Chondrocyte (in vitro differentiated cells): ENCODE results near the gene PHOSPHO2. TPM values are rescaled to one million over a fixed set of nuclear protein-coding genes. Genes with fewer than 3 reads are reported as not detected.

Experiments used
- DNase-seq: peaks from one replicate; pipeline ENCODE4 v3.0.0; 2021; ENCODE audit warnings: mixed read lengths, low spot score
- H3K27ac Mint-ChIP-seq: one replicate; pipeline ENCODE4 v1.8.0; 2021; ENCODE audit warnings: mild to moderate bottlenecking, moderate library complexity, mixed read lengths; ENCODE audit not compliant: unreplicated experiment
- H3K27me3 Mint-ChIP-seq: 2 replicates; pipeline ENCODE4 v1.8.0; 2021; ENCODE audit warnings: low read depth, mixed read lengths
- H3K36me3 Mint-ChIP-seq: 2 replicates; pipeline ENCODE4 v1.8.0; 2021; ENCODE audit warnings: low read depth, mixed read lengths
- H3K4me1 Mint-ChIP-seq: 2 replicates; pipeline ENCODE4 v1.8.0; 2021; ENCODE audit warnings: low read depth, mild to moderate bottlenecking, mixed read lengths
- H3K4me3 Mint-ChIP-seq: one replicate; pipeline ENCODE4 v1.8.0; 2021; ENCODE audit warnings: mild to moderate bottlenecking, moderate library complexity, mixed read lengths; ENCODE audit not compliant: unreplicated experiment
- H3K9me3 Mint-ChIP-seq: 2 replicates; pipeline ENCODE4 v1.8.0; 2021; ENCODE audit warnings: low read depth, mixed read lengths
- CTCF ChIP-seq: fragments of 200-600 bp; sonication (generic); IDR thresholded peaks from 2 replicates; pipeline ENCODE4 v1.5.0; 2021; ENCODE audit warnings: antibody characterized with exemption, mild to moderate bottlenecking, moderate library complexity
- total RNA-seq: library from RNA; stranded (reverse); gene quantifications from 3 replicates; pipeline ENCODE4 v1.2.1, GENCODE V29; 2021

PHOSPHO2 gene
- total RNA-seq, 1 donor from 2014 or later: 3.3 TPM

DNA sequence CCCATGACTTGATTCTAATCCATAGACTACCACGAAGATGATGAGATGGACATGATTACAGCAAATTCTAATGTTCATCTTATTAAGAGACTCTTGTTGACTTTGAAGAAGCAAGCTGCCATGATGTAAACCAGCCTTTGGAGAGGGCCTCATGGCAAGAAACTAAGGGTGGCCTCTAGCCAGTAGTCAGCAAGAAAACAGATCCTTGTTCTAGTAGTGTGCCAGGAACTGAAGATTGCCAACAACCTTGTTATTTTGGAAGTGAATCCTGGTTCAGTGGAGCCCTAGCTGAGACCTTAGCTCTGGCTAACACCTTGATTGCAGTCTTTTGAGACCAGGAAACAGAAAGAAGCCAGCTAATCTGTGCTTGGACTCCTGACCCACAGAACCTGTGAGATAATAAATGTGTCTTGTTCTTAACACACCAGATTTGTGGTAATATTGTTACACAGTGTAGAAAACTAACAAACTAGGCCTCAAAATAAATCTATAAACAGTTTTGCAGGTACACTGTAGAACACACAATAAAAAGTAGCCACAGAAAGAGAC lies 10.0 kb downstream of the PHOSPHO2 start:
- Mint-ChIP-seq H3K4me3 (no peak overlapping the region), H3K9me3 (no peaks in the 10 kb centered on the region), H3K36me3 (peaks cover 2% of the 10 kb centered on the region), H3K4me1 (no peaks in the 10 kb centered on the region), H3K27ac (no peak overlapping the region), H3K27me3 (no peaks in the 10 kb centered on the region)
- no peak for DNase-seq
- TF ChIP-seq CTCF: no peak

DNA sequence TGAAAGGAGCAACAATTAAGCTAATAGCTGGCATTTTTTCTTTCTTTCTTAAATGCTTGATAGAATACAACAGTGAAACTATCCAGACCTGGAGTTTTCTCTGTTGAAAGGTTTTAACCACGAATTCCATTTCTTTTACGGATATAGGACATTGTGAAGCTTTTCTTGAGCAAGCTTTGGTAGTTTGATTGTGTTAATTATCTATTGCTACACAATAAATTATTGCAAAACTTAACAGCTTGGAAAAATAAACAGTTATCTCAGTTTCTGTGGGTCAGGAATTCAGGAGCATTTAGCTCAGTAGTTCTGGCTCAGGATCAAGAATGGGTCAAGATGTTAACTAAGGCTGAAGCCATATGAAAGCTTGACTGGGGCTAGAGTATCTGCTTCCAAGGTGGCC lies 11.7 kb downstream of the PHOSPHO2 start:
- Mint-ChIP-seq H3K9me3 (no peaks in the 10 kb centered on the region), H3K4me3 (no peak overlapping the region), H3K27me3 (no peaks in the 10 kb centered on the region), H3K27ac (no peak overlapping the region), H3K4me1 (no peaks in the 10 kb centered on the region), H3K36me3 (peaks cover 1% of the 10 kb centered on the region)
- no peak for TF ChIP-seq CTCF
- DNase-seq: no peak

DNA sequence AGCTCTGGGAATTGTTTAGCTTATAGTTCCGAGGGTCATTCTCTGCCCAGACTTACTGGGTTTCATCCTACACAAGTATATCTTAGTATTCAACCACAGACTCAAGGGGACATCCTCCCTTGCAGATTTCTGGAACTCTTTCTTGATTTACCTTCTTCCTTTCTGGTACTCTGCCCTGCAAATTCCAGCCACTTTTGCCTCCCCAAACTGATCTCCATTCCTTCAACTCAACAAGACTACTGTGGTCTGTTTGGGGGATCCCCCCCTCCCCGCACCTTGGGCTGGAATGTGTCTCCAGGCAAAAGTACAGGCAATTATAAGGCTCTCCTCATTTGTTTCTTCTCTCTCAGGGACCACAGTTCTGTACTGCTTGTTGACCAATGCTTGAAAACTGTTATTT lies 13.4 kb downstream of the PHOSPHO2 start:
- Mint-ChIP-seq H3K27ac (no peak overlapping the region), H3K27me3 (no peaks in the 10 kb centered on the region), H3K36me3 (no peaks in the 10 kb centered on the region), H3K4me3 (no peak overlapping the region), H3K9me3 (no peaks in the 10 kb centered on the region), H3K4me1 (no peaks in the 10 kb centered on the region)
- TF ChIP-seq CTCF: no peak
- DNase-seq: no peak

DNA sequence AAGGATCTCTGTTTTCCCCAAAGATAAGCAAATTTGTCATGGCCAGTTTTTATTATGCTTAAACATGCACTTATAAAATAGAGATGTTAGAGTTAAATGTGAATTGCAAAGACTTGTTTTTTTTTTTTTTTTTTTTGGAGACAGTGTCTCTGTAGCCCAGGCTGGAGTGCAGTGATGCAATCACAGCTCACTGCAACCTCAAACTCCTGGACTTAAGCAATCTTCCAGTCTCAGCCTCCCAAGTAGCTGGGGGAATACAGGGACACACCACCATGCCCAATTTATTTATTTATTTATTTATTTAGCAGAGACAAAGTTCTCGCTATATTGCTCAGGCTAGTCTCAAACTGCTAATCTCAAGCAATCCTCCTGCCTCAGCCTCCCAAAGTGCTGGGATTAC lies 15.1 kb downstream of the PHOSPHO2 start:
- Mint-ChIP-seq H3K4me1 (no peaks in the 10 kb centered on the region), H3K4me3 (no peak overlapping the region), H3K27me3 (no peaks in the 10 kb centered on the region), H3K9me3 (no peaks in the 10 kb centered on the region), H3K27ac (no peak overlapping the region), H3K36me3 (no peaks in the 10 kb centered on the region)
- no peak for DNase-seq
- no peak for TF ChIP-seq CTCF

GRCh38 chr2:169709981-169710380 lies 15.7 kb downstream of the PHOSPHO2 start:
- peaks cover under 1% of the 10 kb centered on the region for H3K4me1 Mint-ChIP-seq
- no peaks in the 10 kb centered on the region for H3K36me3 Mint-ChIP-seq
- H3K4me3 Mint-ChIP-seq: no peak overlapping the region
- H3K9me3 Mint-ChIP-seq: no peaks in the 10 kb centered on the region
- no peak for DNase-seq
- H3K27ac Mint-ChIP-seq: no peak overlapping the region
- no peak for TF ChIP-seq CTCF
- no peaks in the 10 kb centered on the region for H3K27me3 Mint-ChIP-seq
